HG03457 (cell line): ENCODE measurements around the gene UHRF2.
"Not testable (repeated sequence)": the region's sequence is repeated elsewhere in the genome, so short reads cannot be mapped to it uniquely, and the experiment has no call there.

Experiments used
- ATAC-seq: cut with Tn5 transposase; IDR thresholded peaks from one replicate; pipeline ENCODE4 v1.9.1; 2021; ENCODE audit warnings: moderate number of reproducible peaks; ENCODE audit not compliant: unreplicated experiment

The UHRF2 gene

DNA sequence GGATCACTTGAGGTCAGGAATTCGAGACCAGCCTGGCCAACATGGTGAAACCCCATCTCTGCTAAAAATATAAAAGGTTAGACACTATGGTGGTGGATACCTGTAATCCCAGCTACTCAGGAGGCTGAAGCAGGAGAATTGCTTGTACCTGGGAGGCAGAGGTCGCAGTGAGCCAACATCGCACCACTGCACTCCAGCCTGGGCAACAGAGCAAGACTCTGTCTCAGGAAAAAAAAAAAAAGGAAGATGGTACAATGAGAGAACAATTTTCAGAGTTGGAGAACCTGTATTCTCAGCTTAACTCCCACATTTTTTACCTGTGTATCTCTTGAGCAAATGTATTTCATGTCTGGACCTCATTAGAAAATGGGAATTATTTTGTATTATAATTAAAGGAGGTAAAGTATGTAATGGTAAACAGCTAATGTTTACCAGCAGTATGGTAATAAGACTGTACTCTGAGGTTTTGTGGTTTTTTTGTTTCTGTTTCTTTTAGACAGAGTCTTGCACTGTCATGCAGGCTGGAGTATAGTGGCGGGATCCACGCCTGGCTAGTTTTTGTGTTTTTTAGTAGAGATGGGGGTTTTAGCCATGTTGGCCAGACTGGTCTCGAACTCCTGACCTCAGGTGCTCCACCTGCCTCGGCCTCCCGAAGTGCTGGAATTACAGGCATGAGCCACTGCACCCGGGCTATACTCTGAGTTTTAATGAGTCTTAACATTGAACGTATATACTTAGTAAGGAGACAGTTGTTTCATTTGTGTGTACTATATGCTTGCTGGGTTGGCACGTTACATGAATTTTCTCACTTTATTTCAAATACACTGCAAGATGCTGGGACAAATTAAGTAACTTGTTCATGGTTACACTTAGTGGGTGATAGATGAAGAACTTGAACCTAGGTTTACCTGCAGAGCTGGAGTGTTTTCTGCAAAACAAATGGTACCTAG lies 16.2 kb downstream of the UHRF2 start:
- peak; percentile 94 for ATAC-seq

DNA sequence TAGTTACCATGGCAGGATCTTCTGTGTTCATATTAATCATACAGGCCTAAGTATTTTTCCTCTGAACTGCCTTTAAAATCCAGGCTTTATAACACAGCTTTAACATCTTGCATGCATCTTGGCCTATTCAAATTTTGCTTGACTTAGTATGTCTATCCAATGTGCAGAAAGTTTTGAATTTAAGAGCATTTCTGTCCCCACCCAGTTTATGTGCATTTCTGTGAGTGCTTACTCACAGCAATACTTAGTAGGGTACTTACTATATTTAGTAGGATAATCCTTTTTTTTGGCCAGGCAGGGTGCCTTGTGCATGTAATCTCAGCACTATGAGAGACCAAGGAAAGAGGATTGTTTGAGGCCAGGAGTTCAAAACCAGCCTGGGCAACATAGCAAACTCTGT lies 18.0 kb downstream of the UHRF2 start:
- no peak for ATAC-seq

DNA sequence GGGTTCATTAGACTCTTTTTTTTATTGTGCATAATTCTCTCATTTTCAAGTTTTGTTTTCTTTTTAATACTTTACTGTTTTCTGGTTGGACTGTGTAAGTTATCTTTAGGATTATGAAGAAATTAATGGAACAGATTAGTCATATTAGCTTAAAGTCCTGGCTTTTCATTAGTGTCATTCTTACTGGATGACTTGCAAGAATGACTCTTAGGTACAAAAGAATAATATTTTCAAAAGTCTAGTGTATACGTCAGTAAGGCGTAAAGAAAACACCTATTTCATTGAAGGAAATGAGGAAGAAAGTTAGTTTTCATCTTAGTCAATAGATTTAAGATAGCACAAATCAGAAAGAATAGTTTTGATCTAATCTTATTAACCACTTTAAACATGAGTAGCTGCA lies 20.4 kb downstream of the UHRF2 start:
- ATAC-seq = no peak

DNA sequence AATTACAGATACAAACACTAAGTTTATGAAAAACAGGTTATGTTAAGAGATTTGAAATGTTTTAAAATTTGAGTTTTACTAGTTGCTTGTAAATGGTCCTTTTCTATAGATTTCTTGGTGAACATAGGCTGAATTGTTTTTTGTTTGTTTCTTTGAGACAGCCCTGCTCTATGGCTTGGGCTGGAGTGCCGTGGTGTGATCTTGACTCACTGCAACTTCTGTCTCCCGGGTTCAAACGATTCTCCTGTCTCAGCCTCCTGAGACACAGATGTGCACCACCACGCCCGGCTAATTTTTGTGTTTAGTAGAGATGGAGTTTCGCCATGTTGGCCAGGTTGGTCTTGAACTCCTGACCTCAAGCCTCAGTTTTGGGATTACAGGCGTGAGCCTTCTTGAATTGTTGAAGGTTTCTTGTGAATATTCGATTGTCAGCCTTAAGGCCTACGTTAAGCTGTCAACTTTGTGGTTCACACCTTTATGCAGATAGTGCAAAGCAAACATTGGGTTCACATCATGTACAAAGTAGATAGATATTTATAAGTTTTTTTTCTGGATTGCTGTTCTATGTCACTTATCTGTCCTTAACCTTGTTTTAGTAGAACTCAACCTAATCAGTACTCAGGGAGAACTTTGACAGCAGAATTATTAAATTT lies 26.2 kb downstream of the UHRF2 start:
- ATAC-seq = no peak

DNA sequence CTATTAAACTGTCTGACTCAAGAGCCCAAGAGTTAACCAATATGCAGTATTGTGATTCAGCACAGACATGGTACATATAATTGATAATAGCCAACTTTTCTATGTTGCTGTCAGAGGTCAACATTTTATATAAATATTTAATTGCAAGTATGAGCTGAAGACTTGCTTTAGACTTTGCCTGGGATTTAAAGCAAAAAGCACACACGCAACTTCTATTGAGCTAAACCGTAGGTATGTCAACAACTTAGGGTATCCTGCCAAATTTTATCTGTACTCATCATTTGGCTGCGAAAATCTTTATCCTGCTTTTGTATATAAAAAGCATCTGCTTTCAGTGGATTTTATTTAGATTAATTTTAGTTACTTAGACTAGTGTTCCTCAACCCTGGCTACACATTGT lies 27.4 kb downstream of the UHRF2 start:
- ATAC-seq = no peak

DNA sequence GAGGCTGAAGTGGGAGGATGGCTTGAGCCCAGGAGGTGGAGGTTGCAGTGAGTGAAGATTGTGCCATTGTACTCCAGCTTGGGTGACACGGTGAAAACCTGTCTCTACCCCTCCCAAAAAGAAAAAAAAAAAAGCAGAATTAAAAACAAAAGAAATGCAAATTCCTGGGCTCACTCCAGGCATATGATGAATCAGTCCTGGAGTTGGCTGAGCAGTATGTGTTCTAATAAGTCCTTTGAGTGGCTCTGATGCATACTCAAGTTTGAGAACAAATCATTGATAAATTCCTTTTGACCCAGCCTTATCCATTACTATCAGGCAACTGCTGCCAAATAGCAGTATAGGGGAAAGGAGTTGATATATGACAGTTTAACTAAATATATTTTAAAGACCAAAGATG lies 28.3 kb downstream of the UHRF2 start:
- no peak for ATAC-seq

DNA sequence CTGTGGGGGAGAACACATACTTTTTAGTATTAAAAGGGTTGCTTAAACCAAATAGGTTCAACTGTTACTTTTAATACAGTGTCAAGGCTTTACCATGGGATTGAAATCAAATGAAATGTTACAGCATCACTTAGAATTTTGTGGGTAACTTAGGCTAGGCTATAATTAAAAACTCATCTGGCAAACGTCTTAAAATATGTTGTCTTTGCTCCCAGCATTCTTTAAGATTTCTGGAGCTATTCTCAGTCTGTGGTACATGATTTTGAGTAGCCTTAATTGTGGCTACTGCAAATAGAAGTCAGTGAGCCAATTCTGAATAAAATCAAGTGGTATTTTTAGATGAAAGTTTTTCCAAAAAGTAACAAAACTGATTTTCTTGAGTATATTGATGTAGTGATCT lies 30.7 kb downstream of the UHRF2 start:
- no peak for ATAC-seq

DNA sequence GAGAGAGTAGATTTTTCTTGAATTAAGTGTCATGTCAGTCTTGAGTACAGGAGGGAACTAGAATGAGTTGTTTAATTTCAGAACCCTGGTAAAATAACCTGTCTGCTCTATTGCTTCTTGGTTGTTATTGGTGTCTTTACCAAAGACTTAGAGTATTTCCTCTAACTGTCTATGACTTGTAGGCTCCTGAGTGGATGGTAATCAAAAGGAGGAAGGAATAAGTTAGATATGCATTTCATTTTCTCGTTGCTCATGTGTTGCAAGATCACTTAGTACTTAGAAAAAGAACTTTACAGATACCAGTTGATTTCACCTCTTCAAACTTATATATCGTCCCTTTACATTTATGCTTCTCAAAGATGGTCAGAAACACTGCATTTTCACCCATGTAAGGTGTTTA lies 31.1 kb downstream of the UHRF2 start:
- no peak for ATAC-seq

DNA sequence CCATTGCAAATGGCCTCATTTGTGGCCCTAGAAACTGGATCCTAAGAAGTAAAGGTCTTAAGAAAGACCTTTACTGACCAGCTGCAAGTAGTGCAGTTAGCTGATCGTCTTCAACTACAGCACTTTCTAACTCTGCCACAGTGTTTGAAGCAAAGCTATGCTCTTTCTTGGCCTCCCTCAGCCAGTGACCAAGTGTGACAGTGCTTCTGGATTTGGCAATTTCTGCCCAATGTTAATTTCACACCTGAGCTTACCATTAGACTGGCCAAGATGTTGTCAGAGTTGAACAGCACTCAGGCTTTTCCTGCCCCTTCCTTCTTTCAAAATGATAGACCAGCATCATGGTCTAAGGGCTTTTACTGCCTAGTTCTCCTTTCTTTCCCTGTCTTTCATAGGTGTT lies 36.1 kb downstream of the UHRF2 start:
- ATAC-seq = no peak

DNA sequence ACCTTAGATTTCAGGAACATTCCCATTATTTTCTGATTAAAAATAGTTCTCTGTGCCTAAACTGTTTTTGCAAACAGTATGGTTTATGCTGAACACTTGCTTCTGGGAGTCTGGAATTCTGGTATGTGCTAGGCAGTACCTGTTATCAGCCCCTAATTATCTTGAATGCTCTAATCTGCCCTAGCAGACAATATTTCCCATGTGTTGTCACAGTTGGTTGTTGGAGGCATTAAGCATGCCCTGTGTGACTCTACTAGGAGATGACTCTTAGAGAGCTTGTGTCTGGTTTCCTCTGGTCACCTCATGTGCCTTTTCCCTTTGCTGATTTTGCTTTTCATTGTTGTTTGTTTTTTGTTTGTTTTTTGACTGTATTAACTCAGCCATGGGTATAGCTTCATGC lies 36.6 kb downstream of the UHRF2 start:
- no peak for ATAC-seq

DNA sequence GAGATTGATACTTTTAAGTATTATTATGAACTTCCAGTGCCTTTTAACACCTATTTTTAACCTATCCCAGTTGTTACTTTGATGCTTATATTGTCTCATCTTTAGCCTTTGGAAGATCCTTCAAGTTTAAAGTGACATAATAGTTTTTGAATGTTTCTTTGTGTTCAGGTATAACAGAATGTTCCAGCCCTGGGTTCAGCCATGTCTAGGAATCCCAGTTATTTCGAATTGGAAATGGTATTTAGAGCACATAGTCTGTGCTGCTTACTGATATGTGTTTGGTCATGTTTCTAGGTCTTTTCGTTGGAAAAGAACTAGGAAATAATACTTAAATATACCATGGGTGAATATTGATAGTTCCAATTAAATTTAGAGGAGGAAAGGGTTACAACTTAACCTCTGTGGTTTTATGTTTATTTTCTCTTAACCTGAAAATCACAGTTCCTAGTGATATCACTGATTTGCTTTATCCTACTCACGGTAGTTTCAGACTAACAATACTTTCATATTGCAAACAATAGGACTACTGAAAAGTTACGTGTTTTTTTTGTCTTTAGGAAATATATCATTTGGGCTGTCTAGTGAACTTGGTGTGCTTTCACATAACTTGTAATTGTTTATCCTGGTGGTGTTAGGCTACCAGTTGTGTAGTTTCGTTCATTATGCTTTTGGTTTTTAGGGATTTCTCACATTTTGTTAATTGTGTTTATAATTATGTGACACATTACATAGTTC lies 37.8 kb downstream of the UHRF2 start:
- no peak for ATAC-seq

DNA sequence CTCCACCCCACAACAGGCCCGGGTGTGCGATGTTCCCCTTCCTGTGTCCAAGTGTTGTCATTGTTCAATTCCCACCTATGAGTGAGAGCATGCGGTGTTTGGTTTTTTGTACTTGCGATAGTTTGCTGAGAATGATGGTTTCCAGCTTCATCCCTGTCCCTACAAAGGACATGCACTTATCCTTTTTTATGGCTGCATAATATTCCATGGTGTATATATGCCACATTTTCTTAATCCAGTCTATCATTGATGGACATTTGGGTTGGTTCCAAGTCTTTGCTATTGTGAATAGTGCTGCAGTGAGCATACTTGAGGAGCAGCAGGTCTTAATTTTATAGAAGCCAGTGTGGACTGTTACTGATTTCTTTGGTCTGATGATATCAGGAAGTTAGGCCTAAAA lies 42.3 kb downstream of the UHRF2 start:
- not testable (repeated sequence) for ATAC-seq

DNA sequence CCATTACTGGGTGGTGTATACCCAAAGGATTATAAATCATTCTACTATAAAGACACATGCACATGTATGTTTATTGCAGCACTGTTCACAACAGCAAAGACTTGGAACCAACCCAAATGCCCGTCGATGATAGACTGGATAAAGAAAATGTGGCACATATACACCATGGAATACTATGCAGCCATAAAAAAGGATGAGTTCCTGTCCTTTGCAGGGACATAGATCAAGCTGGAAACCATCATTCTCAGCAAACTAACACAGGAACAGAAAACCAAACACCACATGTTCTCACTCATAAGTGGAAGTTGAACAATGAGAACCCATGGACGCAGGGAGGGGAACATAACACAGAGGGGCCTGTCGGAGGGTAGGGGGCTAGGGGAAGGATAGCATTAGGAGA lies 45.7 kb downstream of the UHRF2 start:
- not testable (repeated sequence) for ATAC-seq

DNA sequence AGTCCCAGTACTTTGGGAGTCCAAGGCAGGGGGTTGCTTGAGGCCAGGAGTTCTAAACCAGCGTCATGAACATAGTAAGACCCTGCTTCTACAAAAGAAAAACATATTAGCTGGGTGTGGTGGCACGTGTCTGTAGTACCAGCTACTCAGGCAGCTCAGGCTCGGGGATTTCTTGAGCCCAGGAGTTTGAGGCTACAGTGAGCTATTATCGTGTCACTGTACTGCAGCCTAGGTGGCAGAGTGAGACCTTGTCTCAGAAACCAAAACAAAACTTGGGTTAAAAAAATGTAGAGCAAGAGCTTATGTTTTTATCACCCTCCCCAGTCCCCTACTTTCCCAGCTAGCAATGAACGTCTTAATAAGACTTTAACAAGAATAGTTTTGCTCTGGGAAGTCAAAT lies 46.7 kb downstream of the UHRF2 start:
- no peak for ATAC-seq

DNA sequence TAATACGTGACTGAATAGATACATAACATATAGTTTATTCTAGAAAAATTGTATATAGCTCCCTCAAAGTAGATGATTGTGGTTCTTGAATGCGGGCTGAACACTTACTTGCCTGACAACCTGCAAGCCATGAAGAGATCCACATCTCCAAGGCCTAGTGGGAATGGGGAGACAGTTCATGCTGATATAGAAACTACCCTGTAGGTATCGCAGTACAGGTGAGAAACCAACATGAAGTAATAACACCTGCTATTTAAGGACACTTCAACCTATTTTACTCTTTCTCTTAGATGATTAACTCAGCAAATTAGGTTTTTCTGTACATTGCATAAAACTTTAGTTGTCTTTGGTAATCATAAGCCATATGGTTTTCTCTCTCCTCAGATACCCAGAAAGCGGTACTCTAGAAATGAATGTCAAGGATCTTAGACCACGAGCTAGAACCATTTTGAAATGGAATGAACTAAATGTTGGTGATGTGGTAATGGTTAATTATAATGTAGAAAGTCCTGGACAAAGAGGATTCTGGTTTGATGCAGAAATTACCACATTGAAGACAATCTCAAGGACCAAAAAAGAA lies 47.3 kb downstream of the UHRF2 start:
- no peak for ATAC-seq

DNA sequence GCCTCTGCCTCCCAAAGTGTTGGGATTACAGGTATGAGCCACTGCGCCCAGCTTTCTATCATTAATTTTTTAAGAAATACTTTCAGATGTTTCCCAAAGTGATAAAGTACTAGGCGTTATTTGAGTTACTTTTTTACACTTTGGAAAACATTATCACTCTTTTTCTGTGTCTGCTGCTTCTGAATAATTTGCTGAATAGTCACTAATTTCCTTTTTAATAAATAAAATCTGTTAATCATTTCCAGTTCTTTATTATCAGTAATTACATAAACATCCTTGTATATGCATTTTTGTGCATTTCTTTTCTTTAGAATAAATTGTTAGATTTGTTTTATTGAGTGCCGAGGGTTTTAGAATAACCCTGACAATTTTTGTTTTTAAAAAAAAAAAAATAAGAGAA lies 48.6 kb downstream of the UHRF2 start:
- no peak for ATAC-seq

DNA sequence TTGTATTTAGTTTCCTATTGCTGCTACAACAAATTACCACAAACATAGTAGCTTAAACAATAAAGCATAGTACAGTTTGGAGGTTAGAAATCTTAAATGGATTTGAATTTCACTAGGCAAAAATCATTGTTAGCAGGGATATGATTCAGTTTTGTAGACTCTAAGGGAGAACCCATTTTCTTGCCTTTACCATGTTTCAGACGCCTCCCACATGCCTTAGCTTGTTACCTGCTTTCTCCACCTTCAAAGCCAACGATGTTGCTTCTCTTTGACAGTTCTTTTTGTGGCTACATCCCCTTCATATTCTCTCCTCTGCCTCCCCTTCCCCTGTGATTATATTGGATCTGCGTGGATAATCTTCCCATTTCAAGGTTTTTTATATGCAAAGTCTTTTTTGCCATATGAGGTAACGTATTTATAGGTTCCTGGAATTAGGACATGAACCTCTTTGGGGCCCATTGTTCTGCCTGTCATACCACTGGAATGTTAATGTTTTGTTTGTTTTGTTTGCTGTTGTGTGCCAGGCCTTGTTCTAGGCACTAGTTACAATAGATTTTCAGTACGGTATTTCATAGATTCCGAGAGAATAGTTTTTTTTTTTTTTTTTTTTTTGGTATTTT lies 54.1 kb downstream of the UHRF2 start:
- no peak for ATAC-seq

DNA sequence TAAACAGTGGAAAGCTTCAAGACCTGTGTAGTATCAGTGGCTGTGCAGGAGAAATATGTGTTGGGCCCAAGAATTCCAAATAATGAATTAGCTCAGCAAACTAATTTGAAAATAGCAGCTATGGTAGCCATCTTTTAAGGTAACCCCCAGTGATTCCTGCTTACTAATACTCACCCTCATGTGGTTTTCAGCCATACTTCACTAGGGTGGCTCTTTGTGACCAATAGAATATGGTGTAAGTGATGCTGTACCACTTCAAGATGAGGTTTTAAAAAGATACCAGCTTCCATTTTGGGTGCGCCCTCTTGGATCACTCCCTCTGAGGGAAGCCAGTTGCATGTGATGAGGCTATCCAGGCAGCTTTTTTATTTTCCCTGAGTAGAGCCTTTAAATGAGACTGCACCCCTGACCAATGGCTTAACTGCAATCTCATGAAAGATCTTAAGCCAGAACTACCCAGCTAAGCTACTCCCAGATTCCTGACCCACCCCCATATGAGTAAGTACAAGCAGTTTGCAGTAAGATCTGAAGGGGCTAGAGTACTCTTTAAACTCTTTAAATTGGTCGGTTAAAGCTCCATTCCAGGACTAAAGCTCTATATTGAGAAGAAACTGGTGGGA lies 58.3 kb downstream of the UHRF2 start:
- ATAC-seq = no peak

DNA sequence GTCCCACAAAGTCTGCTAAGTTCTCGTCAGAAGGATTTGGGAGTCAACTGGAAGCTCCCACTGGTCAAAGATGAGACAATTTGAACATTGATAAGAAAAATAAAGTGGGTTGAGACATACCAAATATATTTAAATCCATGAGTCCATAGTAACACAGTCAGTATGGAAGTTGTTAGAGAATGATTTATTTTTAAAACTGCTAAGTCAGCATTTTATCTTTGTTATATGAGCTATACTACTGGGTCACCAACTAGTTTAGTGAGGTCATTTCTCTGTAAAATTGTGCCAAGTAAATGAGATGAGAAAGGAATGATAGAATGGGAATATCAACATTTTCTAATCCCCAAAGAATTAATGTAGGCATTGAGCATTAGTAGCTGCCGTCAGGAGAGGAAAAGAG lies 60.2 kb downstream of the UHRF2 start:
- no peak for ATAC-seq

DNA sequence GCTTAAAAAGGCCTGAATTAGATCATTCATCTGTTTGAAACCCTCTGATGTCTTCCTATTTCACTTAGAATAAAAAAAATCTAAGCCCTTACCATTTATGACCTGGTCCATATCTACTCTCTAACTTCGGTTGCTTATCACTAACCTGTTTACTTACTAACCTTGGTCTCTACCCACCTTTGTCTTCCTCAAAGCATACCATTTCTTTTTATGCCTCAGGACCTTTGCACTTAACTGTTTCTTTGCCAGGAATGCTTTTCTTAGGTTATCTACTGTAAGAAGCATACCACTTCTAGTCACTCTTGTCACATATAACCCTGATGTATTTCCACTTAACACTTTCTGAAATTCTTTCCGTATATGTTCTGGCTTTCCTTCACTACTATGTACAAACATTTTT lies 67.0 kb downstream of the UHRF2 start:
- no peak for ATAC-seq

DNA sequence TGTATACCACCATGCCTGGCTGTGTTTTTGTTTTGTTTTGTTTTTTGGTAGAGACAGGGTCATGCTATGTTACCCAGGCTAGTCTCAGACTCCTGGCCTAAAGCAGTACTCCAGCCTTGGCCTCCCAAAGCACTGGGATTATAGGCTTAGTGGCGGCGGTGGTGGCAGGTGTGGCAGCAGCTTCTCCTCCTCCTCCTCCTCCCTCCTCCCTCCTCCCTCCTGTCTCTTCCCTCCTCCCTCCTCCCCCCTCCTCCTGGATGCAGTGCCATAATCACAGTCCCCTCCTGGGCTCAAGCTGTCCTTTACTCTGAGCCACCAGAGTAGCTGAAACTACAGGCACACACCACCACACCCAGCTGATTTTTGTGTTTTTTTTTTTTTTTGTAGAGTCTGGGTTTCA lies 71.2 kb downstream of the UHRF2 start:
- no peak for ATAC-seq
